Suprapubic skin (tissue), 3 donors: ENCODE measurements around the gene MAP3K1.

Experiments
- CTCF ChIP-seq, 2 donors: fragments of 200-600 bp in 1 of 2; fragments of 450-650 bp in 1 of 2; sonication (generic) in 1 of 2; IDR thresholded peaks; one replicate each; pipeline ENCODE4 v1.5.1; 2016 to 2019; ENCODE audit warnings: antibody characterized with exemption in 2 of 2, mild to moderate bottlenecking in 1 of 2, moderate library complexity in 1 of 2
- POLR2A ChIP-seq, 2 donors: fragments of 450-650 bp; IDR thresholded peaks; one replicate each; pipeline ENCODE4 v1.6.1; 2017; ENCODE audit warnings: antibody characterized with exemption in 2 of 2, mild to moderate bottlenecking in 2 of 2, moderate library complexity in 2 of 2

GRCh38 chr5:56922922-56923321 lies 107.6 kb downstream of the MAP3K1 start:
- TF ChIP-seq CTCF (IDR thresholded peaks at IDR 0.05) = no peak
- no peak for TF ChIP-seq POLR2A (IDR thresholded peaks at IDR 0.05)
